Stimulated activated CD8-positive, alpha-beta memory T cell treated with anti-CD3 and anti-CD28 coated beads, Interleukin-4, amount 100 ng/mL, for 48 hours (primary cell): ENCODE data around the gene THSD7B.
"Not testable (repeated sequence)": the region's sequence is repeated elsewhere in the genome, so short reads cannot be mapped to it uniquely, and the experiment has no call there.

Experiments used
- DNase-seq: peaks from one replicate; pipeline ENCODE4 v3.0.0-alpha.2; 2020

THSD7B gene

DNA sequence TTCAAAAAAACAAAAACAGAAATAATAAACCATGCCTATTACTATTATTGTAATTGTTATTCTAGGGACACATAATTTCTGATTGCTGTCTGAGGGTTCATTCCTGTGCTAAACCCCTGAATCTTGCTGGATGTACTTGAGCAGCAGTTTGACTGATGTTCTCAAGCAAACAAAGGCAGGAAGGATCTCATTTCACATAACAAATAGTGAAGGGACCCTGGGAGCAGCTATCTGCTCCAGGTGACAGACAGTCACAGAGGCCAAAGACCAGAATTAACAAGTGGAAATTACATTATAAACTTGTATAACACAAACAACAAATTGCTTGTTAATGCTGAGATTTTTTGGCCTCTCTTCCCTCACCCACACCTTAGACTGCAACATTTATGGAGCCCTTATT is 284.2 kb downstream of the THSD7B start:
- DNase-seq: no peak

DNA sequence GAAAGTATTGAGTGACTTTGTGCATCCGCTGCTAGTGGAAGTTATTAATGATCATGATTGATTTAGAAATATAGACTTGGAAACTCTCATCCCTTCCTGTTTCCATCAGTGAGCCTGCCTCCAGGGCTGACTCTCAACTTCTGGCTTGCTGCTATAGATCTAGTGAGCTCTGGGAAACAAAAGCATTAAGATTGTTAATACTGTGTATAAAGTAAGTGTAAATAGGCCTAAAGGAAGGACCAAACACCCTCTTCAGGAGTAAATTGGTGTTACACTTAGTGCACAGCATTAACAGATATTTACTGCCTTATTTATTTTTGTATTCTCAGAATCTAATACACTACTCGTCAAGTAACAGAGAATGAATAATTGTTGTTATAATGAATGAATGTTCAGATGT is 285.6 kb downstream of the THSD7B start:
- no peak for DNase-seq

DNA sequence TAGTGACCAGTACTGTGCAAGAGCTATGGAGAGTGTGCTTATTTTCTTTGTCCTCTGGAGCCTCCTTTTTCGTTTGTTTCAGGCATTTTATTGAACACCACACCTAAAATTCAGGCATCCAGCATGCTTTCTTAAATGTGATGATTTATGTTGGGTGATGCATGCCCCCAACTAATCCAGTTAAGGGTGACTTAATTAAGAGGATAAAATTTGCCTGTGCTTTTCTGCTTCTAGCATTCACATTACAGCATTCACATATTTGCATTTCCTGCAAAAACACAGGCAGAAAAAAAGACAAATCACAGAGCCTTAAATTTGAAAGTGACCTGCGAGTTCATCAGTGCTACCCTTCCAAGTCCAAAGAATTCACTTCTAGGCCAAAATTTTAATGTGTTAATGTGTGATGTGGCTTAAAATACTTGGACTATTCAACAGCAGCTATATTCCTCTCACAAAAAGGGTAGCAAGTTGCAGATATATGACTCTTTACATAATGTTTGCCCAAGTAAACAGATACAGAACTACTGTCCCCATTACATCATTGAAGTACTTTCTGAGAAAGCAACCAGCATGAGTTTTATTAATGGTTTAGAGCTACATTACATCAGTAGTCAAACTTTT is 286.5 kb downstream of the THSD7B start:
- DNase-seq: no peak

DNA sequence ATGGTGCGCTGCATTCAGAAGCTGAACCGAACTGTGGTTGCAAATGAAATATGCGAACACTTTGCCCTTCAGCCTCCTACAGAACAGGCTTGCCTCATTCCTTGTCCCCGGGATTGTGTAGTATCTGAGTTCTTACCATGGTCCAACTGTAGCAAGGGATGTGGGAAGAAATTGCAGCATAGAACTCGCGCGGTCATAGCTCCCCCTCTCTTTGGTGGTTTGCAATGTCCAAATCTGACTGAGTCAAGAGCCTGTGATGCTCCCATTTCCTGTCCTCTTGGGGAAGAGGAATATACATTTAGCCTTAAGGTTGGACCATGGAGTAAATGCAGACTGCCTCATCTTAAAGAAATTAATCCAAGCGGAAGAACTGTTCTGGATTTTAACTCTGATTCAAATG is 291.4 kb downstream of the THSD7B start:
- no peak for DNase-seq

DNA sequence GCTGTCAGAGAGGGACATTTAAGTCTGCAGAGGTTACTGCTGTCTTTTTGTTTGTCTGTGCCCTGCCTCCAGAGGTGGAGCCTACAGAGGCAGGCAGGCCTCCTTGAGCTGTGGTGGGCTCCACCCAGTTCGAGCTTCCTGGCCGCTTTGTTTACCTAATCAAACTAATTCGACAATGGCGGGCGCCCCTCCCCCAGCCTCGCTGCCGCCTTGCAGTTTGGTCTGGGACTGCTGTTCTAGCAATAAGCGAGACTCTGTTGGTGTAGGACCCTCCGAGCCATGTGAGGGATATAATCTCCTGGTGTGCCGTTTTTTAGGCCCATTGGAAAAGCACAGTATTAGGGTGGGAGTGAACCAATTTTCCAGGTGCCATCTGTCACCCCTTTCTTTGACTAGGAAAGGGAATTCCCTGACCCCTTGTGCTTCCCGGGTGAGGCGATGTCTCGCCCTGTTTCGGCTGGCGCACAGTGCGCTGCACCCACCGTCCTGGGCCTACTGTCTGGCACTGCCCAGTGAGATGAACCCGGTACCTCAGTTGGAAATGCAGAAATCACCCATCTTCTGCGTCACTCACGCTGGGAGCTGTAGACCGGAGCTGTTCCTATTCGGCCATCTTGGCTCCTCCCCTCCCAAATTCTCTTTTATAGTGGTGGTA is 310.9 kb downstream of the THSD7B start:
- DNase-seq: not testable (repeated sequence)

DNA sequence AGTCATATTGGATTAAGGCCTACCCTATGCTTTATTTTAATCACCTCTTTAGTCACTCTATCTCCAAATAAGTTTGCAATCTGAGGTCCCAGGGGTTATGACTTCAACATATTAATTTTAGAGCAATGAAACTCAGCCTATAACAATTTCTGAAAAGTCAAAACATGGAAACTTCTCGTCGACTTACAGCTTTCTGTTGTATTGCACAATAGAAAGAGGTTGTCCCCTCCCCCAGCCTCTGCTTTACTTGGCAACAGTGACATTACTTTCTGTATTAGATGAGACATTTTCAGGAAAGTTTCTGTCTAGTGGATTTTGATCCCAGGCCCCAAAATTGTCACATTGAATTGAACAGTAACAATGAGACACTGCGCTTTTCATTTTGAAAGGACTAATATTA is 326.4 kb downstream of the THSD7B start:
- no peak for DNase-seq

DNA sequence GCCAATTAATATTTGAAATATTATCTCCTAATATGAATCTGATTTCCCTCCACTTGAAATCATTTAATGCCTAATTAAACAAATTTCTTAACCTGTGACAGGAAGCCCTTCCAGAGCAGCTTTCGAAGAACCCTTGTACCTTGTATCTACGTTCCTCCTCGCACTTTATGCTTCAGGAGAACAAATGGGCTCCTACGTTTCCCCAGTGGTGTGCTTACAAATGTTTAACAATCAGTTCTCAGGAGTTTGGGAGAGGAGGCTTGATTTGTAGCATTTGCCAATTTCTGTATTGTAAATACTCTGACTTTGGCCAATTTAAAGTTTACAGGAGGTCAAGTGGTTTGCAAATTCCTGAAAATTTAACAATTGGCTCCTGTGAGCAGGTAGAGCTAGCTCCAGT is 327.8 kb downstream of the THSD7B start:
- no peak for DNase-seq

DNA sequence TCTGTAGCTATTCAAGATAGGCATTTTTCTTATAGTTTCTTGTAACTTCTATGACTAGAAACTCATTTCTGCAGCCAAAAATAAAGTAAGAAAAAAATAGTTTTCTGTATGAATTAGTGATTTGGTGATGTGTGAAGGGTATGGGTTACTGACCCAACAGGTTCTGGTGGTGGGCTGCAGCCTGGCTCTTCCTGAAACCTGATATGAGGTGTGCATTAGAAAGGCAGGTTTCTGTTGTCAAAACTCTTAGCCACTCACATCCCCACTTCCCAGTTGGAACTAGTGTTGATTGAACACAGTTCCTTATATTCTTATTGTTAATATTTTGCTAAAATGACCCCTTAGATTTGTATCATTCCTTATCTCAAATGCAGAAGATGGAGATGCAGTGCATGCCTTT is 330.8 kb downstream of the THSD7B start:
- DNase-seq: no peak

DNA sequence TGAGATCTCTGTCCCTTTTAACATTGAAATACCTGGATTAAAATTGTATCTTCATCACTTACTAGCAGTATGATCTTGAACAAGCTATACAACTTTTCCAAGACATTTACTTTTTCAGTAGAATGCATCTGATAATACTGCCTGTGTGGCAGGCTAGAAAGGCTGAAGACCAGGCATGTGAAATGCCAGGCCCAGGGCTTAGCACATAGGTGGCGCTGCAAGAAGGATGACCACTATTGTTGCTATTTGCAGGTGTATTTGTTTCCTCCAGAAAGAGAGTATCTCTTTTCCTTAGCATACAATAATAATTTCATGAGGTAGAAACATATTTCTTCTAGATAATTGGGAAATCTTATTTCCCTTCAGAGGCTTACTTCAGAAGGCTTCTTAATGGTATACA is 331.3 kb downstream of the THSD7B start:
- no peak for DNase-seq

DNA sequence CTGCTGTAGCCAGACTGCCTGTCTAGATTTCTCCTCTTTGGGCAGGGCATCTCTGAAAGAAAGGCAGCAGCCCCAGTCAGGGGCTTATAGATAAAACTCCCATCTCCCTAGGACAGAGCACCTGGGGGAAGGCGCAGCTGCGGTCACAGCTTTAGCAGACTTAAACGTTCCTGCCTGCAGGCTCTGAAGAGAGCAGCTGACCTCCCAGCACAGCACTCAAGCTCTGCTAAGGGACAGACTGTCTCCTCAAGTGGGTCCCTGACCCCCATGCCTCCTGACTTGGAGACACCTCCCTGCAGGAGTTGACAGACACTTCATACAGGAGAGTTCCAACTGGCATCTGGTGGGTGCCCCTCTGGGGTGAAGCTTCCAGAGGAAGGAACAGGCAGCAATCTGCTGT is 336.5 kb downstream of the THSD7B start:
- DNase-seq: not testable (repeated sequence)

DNA sequence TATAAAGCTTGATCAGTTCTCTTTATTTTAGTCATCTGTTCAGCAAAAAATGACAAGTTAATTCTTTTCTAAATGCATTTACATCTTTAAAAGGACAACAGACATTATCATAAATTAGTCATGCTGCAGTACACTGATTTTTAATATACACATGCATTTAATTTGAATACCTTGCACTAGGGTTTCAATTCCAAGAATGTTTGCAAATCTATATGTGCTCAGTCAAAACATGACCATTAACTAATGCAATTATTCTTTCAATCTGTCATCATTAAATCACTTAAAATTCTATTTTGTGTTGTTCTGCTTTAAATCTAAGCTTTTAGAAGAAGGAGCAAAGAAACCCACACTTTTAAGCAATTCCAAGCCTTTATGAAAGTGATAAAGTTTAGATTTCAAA is 342.6 kb downstream of the THSD7B start:
- no peak for DNase-seq

DNA sequence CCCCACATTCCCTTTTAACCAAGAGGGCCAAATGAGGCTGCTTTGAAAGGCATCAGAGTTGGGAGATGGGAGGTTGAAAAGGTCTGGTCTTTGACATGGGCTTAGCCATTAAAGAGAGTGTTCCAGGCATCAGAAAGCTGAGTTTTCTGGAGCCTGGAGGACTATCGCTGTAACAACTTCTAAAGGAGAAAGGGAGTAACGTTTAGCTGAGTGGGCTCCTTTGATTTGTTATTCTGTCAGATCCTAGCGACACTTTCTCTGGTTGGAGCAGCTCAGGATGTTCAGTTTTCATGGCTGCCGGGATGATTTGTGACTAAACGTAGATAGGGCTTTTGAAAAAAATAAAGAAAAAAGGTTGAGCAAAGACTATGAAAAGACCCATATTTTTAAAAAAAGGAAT is 346.6 kb downstream of the THSD7B start:
- DNase-seq: no peak

DNA sequence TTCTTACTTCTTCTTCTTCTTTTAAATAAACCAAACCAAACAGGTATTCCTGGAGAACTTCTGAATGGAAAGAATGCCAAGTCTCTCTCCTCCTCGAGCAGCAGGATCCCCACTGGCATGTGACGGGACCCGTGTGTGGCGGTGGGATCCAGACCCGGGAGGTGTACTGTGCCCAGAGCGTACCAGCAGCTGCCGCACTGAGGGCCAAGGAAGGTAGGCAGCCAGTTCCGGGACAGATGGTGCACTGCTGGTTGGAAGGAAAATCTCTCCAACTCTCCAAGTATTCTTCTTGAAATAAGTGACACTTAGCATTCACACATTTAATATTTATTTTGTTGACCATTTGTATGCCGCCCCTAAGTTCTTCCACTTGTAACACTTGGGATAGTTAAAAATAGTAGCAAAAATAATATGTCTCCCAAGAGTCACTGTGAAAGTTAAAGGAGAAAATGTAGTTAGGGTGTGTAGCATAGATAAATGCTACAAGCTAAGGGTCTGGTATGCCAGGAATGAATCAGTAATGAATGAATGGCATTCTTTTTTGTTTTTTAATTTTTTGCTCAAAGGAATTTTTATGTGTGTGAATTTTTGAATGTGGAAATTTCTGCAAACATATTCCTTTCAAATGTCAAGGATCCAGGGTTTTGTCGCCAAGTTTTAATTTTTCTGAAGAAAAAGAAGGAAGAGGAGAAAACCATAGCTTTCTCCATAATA is 349.9 kb downstream of the THSD7B start:
- no peak for DNase-seq

DNA sequence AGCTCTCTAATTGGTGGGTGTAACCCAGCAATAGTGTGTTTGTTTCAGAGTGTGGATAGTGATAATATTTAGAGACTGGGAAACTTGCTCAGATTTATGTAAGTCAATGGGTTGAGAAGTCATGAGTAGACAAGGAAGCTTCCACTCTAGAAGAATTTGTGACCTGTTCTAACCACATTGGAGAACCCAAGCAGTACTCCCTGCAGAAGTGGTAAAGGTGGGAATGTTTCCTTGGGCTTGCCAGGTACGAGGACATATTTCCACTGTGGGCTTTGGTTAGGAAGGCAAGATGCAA is 350.4 kb downstream of the THSD7B start:
- no peak for DNase-seq

DNA sequence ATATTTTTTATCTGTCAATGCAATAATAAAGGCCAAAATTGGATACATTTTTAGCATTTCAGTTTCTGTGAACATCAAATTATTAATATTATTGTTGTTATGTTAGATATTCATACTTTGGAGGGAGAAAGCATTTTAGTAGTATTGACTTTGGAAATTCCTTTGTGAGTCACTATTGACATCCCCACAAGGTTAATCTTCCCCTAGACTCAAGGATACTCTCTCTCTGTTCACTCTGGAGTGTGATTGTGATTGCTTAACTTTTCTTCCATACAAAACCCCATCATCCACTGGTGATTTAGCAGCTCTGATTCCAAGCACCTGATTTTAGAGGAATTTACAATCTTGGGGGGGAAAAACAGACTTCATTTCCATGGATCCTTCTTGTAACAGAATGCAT is 352.0 kb downstream of the THSD7B start:
- DNase-seq: no peak

DNA sequence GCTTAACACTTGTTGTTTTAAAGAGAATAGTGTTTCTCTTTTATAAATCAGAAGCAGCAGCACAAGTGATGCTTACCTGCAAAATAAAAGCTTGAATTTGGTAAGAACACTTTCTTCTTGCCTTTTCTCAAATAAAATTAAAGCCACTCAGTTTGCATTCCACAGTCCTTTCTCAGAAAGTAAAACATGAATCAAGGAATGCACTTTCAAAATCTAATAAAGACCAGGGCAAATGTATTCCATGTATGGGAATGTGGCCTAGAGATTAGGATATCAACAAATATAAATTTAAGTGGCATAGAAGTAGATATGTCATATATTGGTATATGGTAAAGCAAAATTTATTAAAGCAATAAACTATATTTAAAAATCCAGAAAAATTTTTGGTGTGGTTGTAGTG is 352.8 kb downstream of the THSD7B start:
- DNase-seq: no peak

DNA sequence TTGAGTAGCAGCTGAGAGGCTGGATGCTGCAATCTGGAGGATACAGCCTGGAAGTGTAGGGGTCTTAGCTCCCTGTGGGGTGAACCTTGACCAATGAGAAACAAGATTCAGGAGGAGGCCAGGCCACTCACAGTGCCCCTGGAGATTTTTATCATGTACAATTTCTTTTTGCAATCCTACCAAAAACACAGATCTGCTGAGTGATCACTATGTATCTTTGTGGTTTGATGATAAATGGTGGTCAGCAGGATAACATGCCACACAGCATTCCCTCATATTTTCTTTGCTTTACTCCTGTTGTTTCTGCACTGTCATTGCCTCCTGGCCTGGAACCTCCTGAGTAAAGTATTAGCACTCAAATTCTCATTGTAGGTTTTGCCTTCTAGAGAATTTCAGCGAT is 357.9 kb downstream of the THSD7B start:
- DNase-seq: no peak

DNA sequence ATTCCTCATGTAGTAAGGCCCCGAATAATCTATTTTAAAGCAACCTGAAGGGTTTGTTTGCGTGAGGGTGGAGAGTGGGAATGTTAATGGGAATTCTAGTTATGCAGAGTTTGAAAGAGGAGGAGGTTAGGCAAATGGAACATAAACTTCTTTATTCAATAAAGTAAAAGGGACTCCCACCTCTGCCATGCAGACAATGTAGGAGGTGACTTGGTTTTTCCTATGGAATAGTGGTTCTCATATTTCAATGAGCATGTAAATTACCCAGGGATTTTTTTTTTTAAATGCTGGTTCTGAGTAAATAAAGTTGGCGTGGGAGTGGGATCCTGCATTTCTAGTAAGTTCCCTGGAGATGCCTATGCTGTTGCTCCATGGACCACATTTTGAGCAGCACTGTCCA is 367.9 kb downstream of the THSD7B start:
- DNase-seq: no peak

DNA sequence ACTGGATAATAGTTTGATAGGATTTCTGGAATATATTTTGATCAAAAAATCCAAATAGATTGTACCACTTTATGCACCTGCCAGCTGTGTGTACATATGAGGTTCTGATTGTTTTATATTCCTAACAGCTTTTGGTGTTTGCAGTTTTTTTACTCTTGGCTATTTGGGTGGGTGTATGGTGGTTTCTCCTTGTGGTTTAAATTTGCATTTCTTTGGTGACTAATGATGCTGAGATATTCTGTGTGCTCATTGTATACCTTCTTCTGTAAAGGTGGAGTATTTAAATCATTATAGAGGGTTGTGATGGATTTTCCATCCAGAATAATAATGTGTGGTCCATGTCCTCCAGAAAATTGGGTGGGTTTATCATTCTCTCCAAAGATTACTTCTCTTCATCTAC is 372.9 kb downstream of the THSD7B start:
- DNase-seq: no peak

DNA sequence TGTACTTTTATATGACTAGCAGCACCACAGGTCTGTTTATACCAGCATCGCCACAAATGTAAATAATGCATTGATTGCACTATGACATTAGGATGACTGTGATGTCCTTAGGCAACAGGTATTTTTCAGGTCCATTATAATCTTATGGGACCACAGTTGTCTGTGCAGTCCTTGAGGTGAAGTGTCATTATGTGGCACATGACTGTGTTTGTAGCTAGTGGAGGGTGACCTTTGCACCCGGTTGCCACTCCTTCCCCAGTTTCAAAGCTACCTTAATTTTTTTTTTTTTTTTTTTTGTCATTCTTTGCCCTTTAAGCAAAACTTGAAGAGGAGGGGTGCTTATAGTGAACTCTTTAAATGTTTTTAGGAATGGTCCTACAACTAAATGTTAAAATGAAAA is 386.4 kb downstream of the THSD7B start:
- no peak for DNase-seq

DNA sequence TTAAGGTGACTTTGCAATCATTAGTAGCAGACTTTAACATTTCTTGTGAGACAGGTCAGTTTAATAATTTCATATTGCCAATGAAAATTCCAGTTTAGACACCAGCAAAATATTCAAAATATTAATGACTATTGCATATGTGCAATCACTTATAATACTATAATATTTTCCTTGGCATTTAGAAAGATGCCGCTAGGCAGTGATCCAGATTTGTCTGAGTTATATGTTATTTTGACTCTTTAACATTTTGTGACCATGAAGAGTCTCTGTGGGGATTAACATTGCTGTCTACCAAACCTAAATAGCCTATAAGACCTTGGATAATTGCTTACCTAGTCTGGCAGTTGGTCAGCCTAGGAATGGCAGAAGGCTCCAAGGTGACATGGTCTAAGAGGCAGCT is 389.6 kb downstream of the THSD7B start:
- no peak for DNase-seq

DNA sequence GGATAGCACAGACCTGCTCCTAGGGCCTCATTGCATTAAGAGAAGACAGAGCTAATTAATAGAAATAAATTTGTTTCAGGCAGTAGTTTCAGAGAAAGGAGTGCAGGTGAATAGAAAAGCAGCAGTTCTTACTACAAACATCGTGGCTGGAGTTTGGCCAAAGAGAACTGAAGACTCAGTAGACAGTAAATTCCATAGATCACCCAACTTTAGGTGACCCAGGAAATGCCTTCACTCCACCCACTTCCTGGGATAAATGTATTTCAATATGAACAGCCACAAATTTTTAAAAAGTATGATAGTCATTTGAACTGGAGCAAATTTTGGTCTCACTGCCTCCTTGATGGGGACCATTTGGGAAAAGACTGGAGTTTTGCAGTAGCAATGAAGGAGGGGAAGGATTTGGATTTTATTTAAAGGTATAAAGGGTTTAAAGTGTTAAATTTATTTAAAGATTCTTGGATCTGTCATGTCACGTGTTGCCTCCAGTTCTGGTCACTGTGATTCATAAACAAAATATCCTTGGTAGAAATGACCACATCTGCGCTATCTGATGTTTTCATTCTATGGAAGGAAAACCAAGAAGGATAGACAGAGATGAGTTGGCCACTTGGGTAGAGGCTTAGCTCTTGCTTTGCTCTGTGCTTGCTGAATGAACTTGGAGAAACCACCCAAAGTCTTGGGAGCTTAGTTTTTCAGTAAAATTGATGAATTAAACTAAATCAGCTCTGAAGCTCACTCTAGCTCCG is 390.2 kb downstream of the THSD7B start:
- DNase-seq: no peak

DNA sequence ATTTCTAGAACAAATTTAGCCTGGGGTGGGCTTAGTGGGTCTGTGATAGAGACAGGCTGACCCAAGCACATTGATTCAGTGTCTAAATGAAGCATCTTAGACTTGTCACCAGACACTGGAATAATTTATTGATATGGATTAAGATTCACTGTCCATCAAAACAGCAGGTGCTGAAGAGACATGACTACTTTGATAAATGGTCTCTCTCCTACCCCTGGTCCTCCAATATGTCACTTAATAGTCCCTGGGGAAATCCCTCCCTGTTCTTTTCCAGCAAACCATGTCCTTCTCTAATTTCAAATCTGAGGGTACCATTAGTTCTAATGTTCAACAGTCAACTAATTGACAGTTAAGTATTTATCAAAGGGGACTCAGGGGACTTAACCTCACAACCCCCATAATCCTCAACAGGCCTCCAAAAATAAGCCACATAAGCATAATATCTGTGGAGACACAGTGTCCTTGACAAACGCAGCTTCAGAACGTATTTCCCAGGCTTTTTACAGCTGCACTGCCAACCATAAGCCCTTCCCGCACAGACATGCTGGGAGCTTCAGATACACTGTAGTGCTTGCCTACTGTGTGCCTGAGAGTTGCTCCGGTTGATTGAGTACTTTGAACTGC is 391.0 kb downstream of the THSD7B start:
- DNase-seq: no peak

DNA sequence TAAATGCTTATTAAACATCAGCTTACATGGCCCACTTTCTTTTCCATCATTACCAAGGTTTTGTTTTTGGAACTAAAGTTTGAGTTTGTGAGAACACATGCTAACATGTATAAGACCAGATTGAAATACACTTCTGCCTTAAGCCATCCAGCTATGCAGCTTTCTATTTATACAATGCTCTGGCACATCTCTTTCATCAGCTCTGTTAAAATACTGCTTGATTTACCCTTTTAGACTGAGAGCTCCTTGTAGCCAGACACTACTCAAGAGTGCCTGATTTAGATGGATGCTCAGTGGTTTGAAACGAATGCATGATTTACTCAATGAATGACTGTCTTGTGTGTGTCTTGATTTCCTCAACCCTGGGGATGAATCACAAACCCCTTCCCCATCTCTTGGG is 392.5 kb downstream of the THSD7B start:
- DNase-seq: no peak
